T-helper 1 cell (primary cell): ENCODE measurements around the gene LRP3.
"Not testable (repeated sequence)": the region's sequence is repeated elsewhere in the genome, so short reads cannot be mapped to it uniquely, and the experiment has no call there.

ENCODE experiments used
- DNase-seq, 5 donors: peaks; one replicate each; pipeline ENCODE4 v3.0.0-alpha.2; 2012 to 2020
- total RNA-seq, 4 donors: gene quantifications; one replicate each; lab custom pipeline; 2026; lab: John Stamatoyannopoulos, UW

Gene LRP3, protein sequence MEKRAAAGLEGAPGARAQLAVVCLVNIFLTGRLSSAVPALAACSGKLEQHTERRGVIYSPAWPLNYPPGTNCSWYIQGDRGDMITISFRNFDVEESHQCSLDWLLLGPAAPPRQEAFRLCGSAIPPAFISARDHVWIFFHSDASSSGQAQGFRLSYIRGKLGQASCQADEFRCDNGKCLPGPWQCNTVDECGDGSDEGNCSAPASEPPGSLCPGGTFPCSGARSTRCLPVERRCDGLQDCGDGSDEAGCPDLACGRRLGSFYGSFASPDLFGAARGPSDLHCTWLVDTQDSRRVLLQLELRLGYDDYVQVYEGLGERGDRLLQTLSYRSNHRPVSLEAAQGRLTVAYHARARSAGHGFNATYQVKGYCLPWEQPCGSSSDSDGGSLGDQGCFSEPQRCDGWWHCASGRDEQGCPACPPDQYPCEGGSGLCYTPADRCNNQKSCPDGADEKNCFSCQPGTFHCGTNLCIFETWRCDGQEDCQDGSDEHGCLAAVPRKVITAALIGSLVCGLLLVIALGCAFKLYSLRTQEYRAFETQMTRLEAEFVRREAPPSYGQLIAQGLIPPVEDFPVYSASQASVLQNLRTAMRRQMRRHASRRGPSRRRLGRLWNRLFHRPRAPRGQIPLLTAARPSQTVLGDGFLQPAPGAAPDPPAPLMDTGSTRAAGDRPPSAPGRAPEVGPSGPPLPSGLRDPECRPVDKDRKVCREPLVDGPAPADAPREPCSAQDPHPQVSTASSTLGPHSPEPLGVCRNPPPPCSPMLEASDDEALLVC
- total RNA-seq: 0 to 0.24 (median 0.04) reads per million in 4 donors

DNA sequence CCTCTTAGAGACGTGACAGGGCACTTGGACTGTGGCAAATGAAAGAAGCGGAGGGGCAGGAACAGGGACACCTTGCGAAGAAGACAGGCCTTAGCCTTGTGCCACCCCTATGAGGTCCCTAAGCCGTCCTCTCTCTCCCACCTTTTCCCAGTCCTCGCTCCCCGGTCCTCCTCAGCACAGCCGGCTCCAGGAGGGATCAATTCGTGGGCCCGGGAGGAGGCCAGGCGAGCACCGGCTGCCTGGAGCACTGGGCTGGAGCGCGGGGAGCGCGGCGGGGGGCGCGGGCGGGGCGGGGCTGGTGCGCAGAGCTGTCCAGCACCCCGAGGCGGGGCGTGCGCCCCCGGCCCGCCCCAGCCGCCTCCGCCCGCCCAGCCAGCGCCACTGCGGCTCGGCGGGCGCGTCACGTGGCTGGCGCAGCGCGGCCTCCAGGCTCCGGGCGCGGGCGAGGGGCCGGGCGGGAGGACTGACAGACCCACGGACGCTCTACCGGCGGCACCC is at the start of gene LRP3:
Gene LRP3 (plus strand): TSS at position 466 of the 498 bp plus-strand sequence. CDS start 456 bp downstream, outside the sequence.
- DNase-seq: no peak

DNA sequence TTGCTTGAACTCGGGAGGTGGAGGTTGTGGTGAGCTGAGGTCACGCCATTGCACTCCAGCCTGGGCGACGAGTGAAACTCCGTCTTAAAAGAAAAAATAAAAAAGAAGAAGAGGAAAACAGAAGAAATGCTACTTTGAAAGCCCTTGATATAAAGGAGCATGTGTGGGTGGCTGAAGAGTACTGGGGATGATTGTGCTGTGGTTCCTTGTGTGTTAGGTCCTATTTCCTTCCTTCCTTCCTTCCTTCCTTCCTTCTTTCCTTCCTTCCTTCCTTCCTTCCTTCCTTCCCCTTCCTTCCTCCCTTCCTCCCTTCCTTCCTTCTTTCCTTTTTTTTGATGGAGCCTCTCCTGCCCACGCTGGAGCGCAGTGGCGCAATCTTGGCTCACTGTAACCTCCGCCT is 47.9 kb upstream of the LRP3 start:
- DNase-seq: no peak

DNA sequence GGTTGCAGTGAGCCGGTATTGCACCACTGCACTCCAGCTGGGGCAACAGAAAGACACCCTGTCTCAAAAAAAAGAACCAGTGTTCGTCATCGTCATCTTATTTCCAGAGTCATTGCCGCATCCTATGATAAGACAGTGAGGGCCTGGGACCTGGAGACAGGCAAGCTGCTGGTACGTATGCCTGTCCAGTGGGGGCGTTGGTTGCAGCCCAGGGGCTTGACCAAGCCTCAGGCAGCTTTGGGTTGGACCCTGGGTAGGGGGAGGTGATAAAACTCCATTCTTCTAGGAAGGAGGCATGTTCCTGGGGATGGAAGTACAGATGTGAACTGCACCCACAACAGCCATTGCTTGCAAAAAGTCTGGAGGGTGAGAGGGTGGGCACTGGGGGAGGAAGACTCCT is 46.6 kb upstream of the LRP3 start:
- no peak for DNase-seq

DNA sequence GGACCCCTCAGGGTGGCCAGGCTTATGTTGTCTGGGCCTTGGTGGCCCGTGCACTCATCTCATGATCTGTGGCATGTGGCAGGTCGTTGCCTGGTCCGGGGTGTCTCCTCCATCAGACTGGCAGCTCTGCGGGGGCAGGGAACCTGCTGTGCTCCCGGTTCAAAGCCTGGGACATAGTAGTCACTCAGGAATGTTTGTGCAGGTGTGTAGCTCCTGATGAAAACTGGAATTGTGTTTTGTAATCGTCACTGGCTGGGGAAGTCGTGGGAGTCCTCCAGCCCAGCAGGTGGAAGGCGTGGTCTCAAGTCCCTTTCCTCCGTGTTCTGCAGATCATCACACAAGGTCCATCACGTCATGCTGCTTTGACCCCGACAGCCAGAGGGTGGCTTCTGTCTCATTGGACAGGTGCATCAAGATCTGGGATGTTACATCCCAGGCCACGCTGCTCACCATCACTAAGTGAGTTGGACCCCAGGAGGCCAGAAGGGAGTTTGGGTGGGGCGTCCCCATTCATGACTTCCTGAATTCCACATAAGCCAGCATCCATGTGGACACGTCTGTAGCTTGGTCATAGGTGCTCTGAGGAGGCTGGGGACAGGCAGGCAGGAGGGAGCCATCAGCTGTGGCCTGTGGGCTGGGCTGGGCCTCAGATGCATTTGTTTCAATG is 43.1 kb upstream of the LRP3 start:
- no peak for DNase-seq

DNA sequence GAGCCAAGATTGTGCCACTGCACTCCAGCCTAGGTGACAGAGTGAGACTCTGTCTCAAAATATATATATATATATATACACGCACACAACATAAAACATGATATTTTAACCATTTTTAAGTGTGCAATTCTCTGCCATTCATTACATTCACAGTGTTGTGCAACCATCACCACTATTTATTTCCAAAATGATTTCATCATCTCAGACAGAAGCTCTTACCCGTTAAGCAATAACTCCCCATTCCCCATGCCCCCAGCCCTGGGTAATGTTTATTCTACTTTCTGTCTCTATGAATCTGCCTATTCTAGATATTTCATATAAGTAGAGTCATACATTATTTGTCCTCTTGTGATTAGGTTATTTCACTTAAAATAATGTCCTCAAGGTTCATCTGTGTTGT is 42.0 kb upstream of the LRP3 start:
- no peak for DNase-seq

DNA sequence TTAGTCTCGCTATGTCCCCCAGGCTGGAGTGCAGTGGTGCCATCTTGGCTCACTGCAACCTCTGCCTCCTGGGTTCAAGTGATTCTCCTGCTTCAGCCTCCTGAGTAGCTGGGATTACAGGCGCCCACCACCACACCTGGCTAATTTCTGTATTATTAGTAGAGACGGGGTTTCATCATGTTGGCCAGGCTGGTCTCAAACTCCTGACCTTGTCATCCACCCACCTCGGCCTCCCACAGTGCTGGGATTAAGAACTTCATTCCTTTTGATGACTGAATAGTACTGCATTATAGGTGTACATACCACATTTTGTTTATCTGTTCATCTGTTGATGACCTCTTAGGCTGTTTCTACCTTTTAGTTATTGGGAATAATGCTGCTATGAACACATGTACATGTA is 41.5 kb upstream of the LRP3 start:
- not testable (repeated sequence) for DNase-seq

DNA sequence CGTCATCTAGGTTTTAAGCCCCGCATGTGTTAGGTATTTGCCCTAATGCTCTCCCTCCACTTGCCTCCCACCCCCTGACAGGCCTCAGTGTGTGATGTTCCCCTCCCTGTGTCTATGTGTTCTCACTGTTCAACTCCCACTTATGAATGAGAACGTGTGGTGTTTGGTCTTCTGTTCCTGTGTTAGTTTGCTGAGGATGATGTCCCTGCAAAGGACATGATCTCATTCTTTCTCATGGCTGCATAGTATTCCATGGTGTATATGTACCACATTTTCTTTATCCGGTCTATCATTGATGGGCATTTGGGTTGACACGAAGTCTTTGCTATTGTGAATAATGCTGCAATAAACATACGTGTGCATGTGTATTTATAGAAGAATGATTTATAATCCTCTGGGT is 39.8 kb upstream of the LRP3 start:
- DNase-seq: not testable (repeated sequence)

DNA sequence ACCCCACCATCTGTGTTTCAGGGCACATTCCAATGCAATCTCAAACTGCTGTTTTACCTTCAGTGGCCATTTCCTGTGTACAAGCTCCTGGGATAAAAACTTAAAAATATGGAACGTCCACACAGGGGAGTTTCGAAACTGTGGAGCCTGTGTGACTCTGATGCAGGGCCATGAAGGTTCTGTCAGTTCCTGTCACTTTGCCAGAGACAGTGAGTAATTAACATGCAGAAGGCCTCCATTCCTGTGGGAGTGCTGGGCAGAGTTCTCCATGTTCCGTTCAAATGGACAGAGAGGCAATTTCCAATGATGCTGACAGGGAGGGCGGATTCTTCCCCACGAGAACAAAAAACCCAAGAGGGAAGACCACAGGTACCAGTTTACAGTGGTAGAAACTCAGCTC is 37.8 kb upstream of the LRP3 start:
- no peak for DNase-seq

DNA sequence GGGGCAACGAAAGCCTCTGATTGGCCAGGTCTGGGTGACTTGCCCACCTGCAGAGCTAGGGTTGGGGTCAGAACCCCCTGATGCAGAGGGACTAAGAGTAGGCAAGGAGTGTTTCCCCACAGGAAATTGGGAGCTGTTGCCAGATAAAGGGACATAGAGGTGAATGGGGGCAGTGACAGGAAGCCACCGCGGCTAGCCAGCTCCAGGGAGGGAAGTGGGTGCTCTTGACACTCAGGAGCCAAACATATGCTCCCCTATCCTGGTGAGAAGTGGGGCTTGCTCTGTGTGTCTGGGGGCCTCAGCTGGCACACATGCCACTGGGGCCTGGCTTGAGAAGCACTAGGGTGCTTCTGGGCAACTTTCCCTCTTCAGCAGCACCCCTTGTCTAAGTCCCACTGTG is 36.2 kb upstream of the LRP3 start:
- DNase-seq: no peak

DNA sequence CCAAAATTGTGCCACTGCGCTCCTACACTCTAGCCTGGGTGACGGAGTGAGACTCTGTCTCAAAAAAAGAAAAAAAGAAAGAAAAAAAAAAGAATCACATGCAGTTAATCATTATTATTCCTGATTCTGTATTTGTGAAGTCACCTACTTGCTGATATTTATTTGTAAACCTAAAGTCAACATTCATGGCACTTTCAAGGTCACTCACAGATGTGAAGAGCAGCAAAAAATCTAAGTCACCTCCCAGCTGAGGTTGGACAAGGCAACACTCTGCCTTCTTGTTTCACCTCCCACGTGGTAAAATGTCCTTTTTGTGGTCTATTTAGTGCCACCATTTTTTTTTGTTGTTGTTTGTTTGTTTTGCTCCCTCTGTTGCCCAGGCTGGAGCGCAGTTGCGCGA is 35.8 kb upstream of the LRP3 start:
- DNase-seq: no peak

DNA sequence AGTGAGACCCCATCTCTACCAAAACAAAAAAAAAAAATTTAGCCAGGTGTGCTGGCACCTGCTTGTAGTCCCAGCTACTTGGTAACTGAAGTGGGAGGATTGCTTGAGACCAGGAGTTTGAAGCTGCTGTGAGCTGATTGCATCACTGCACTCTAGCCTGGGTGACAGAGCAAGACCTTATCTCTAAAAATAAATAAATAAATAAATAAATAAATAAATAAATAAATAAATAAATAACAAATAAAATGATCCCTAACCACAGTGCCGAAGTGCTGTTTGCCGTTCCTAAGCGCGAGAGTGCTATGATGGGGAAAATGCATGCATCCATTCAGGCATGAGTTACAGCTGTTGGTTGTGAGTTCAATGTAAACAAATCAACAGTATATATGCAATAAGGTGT is 35.0 kb upstream of the LRP3 start:
- DNase-seq: no peak

DNA sequence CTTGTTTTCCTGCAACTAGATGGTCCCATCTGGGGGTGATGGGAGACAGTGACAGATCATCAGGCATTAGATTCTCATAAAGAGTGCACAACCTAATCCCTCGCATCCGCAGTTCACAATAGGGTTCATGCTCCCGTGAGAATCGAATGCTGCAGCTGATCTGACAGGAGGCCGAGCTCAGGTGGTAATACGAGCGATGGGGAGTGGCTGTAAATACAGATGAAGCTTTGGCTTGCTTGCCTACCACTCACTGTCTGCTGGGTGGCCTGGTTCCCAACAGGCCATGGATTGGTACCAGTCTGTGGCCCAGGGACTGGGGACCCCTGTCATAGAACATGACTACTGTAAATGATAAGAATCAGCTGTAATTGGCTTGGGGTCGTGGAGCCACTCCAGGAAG is 34.2 kb upstream of the LRP3 start:
- no peak for DNase-seq

DNA sequence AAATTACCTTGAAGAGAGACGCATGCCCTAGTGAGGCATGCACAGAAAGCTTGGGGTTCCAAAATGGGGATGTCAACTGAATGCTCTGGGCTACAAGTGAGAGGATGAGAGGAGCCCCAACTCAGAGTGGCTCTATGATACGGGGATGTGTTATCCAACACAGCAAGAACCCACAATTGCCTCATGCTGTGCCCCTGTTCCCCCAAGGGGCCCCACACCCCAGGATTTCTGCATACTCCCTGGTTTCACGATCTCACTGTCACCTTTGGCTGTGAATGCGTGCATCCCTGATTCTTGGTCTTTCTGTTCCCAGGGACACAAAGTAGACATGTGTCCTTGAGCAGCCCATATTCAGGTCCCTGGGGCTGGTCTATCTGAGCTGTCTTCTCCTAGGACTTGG is 32.9 kb upstream of the LRP3 start:
- no peak for DNase-seq

DNA sequence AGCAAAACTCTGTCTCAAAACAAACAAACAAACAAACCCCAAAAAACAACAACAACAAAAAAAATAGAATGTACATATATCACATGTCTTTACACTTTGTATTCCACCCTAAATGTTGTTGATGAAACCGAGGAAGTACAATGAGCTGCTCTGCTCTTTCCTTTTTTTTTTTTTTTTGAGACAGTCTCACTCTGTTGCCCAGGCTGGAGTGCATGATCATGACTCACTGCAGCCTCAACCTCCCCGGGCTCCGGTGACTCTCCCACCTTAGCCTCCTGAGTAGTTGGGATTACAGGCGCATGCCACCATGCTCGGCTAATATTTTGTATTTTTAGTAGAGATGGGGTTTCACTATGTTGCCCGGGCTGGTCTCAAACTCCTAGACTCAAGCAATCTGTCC is 30.6 kb upstream of the LRP3 start:
- DNase-seq: no peak

DNA sequence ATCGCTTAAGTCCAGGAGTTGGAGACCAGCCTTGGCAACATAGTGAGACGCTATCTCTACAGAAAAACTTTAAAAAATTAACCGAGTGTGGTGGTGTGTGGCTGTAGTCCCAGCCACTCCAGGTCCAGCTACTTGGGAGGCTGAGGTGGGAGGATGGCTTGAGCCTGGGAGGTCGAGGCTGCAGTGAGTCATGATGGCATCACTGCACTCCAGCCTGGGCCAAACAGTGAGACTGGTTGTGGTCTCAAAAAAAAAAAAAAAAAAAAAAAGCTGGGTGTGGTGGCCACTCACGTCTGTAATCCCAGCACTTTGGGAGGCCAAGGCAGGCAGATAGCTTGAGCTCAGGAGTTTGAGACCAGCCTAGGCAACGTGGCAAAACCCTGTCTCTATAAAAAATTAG is 28.1 kb upstream of the LRP3 start:
- DNase-seq: not testable (repeated sequence)

DNA sequence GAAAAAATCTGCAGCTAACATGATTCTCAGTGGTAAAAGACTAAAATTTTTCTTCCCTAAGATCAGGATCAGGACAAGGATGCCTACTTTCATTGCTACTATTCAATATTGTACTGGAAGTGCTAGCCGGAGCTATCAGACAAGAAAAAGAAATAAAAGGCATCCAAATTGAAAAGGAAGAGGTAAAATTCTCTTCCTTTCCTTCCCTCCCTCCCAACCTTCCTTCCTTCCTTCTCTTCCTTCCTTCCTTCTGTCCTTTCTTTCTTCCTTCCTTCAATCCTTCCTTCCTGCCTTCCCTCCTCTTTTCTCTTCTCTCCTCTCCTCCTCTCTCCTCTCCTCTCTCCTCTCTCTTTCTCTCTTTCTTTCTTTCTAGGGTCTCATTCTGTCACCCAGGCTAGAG is 26.7 kb upstream of the LRP3 start:
- no peak for DNase-seq

DNA sequence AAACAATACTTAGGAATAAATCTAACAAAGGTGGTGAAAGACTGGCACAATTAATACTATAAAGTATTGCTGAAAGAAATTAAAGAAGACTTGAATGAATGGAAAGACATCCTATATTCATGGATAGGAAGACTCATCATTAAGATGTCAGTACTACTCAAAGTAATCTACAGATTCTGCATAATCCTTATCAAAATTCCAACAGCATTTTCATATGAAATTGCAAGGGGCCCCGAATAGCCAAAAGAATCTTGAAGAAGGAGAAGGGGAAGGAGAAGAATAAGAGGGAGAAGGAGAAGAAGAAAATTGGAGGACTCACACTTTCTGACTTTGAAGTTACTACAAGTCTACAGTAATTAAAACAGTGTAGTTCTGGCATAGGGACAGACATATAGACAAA is 25.6 kb upstream of the LRP3 start:
- DNase-seq: no peak

DNA sequence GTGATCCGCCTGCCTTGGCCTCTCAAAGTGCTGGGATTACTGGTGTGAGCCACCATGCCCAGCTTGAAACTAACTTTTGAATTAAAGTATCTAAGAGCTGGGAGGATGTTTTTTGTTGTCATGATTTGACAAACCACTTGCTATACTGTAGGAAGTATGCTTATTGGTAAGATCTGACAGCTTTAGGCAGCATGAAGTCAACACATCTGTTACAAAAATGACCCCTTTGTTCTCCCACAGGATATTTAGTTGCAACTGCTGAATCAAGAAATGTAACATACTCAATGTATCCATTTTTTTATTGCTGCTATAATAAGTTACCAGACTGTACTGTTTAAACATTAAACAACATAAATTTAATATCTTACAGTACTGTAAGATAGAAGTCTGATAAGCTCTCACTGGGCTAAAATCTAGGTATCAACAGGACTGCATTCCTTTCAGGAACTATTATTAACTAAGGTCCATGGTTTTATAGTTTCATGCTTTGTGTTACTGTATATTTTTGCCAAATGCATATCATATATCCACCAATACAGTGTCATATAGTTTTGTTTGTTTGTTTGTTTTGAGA is 22.8 kb upstream of the LRP3 start:
- DNase-seq: no peak

DNA sequence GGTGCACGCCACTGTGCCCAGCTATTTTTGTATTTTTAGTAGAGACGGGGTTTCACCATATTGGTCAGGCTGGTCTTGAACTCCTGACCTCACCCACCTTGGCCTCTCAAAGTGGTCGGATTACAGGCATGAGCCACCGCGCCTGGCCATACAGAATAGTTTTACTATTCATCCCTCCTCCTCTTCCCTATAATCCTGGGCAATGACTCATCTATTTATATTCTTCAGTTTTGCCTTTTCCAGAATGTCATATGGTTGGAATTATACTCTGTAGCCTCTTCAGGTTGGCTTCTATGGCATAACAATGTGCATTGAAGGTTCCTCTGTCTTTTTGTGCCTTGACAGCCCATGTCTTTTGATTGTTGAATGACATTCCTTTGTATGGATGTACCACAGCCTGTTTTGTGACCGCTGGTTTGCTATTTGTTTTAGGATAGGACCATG is 22.2 kb upstream of the LRP3 start:
- no peak for DNase-seq

DNA sequence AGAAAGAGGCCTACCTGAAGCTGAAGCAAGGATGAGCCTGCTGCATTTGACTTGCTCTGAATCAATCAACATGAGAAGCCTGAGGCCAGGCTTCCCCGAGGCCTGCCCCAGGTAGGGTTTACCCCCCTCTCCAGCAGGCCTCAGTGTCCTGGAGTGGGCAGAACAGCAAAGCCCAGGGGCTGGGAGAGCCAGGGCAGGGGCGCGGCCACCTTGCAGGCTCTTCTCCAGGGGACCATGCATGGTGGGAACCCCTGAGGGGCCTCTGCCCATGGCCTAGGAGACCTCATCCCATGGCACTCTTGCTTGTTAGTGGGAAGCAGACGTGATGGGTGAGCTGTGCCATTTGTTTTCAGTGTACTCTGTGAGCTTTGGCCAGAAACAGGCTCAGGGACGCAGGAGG is 19.9 kb upstream of the LRP3 start:
- no peak for DNase-seq

DNA sequence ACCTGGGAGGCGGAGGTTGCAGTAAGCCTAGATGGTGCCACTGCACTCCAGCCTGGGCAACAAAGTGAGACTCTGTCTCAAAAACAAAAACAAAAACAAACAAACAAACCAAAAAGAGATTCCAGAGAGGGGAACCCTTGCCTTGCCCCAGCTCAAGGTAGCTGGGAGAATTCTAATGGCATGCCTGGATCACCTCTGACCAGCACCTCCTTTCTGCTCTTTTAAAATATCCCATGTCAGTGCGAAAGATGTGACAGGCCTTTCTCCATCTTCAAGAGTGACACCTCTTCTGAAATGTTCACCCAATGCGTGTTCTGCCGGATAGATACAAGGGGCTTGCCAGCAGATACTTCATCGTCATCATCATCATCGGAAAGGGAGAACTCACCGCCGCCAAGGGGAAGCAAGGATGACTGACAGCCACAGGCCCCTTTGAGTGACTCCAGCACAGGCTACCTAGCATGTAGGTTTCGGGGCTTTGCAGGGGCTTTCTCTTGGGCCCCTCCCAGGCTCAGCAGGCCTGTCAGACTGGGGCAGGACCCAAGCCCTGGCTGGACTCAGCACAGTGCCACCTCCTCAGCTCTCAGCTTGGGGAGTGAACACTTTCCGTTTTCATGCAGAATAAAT is 18.9 kb upstream of the LRP3 start:
- DNase-seq: no peak

DNA sequence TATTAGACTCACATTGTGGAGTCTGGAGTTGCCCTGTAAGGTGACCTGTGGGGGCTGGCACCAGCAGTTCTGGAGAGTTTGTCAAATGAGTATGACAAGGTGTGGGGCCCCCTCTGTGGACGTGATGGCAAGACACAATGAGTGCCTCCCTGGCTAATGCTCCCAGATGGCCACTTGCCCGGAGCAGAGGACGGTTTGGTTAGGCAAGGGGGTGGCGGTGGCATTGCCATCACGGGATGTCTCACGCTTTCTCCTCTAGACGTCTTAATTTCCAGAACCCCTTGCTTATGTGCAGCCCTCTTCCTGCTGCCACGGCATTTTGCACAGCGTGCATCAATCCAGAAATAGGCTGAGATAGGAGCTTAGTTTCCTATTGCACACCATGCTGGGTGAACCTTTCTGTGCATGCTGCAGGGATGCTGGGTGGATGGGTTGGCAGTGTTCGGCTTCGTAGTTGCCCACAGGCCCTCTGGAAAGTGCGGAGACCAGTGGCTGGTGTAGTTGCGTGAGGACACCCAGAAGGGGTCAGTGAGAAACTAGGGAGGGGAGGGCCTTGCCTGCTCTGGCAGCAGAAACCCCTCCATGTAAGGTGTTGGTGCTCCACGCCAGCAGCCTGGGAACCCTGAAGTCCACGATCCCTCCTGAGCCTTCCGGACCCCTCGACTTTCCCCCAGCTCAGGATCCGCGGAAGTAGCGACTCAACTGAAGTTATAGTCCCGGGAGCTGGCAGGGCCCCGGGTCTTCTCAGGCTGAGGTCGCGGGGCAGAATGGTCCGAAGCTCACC is 18.1 kb upstream of the LRP3 start:
- no peak for DNase-seq
